Measurements from ENCODE around the gene FAT1. TPM values are rescaled to one million over a fixed set of nuclear protein-coding genes. Genes with fewer than 3 reads are reported as not detected.

The FAT1 gene
- total RNA-seq, 2 experiments from 2014 or later = not detected

DNA sequence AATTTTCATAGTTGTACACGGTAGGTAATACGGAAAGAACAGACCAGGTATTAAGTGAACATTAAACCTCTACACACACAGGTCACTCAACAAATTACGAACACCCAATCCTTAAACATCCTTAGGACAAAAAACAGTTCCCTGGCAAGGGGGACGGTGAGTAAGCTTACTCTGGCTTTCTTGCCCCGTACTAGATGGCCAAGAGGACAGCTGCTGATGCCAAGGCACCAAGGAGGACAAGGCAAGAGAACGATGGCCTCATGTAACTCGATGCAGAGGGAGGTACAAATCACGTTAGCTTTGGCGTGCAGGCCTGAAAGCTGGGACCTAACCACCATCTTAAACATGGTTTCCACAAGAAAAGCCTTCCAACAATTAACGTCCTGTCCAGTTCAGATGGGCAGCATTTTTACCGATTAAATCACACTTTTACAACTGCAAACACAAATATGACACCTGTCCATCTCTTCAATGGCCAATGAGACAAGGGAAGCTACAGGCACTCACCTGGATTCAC is 23.7 kb downstream of the FAT1 start:
- Mint-ChIP-seq H3K4me1 (ENCODE audit: low read depth) (no peaks in the 10 kb centered on the region), H3K9me3 (ENCODE audit: insufficient read depth) (peaks cover 8% of the 10 kb centered on the region), H3K27ac (no peak overlapping the region), H3K36me3 (ENCODE audit: low read depth) (no peaks in the 10 kb centered on the region), H3K4me3 (no peak overlapping the region), H3K27me3 (ENCODE audit: low read depth) (no peaks in the 10 kb centered on the region)
- POLR2A ChIA-PET = no interaction called here
- DNase-seq (no peak), ATAC-seq (no peak)
- CTCF ChIA-PET = no interaction called here

DNA sequence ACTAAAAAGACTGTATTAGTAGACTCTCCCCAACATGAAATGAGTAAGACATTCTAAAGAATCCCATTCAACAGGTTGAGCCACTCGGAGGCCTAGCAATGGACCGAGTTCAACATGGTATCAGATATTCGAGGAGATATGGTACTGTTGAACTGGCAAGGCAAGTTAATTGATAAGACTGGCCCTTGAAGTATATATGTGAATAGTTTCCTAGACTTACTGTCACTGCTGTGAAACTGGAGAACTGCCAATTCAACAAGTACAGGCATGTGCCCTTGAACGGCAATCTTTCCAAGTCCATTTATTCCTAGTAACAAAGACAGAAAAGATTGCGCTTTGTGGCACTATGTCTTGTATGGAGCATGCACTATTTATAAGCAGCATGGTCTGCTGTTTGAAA is 24.4 kb downstream of the FAT1 start:
- peaks cover 8% of the 10 kb centered on the region for H3K9me3 Mint-ChIP-seq (ENCODE audit: insufficient read depth)
- H3K27ac Mint-ChIP-seq = no peak overlapping the region
- H3K27me3 Mint-ChIP-seq (ENCODE audit: low read depth) = no peaks in the 10 kb centered on the region
- no peak for ATAC-seq
- POLR2A ChIA-PET = no interaction called here
- H3K4me1 Mint-ChIP-seq (ENCODE audit: low read depth) = no peaks in the 10 kb centered on the region
- CTCF ChIA-PET = no interaction called here
- H3K4me3 Mint-ChIP-seq = no peak overlapping the region
- DNase-seq = no peak
- H3K36me3 Mint-ChIP-seq (ENCODE audit: low read depth) = no peaks in the 10 kb centered on the region

DNA sequence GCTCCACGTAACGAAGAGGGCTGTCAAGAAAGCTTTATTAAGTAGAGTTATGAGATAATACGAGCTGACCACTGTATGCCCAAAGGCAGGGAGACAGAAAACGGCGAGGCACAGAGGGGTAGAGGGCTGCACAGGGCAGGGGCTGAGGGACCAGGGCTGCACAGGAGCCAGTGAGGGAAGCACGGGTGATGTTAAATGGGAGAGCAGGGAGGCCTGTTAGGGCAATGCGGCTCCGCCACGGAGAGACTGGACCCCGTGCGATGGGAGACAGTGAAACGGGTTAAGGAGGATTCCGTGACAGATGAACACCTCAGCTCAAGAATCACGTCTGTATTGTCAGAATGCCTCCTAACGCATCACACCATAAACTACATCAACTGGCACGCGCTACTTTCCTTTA is 25.1 kb downstream of the FAT1 start:
- no peak overlapping the region for H3K27ac Mint-ChIP-seq
- H3K9me3 Mint-ChIP-seq (ENCODE audit: insufficient read depth) = peaks cover 8% of the 10 kb centered on the region
- ChIA-PET CTCF (no interaction called here), POLR2A (no interaction called here)
- no peak overlapping the region for H3K4me3 Mint-ChIP-seq
- no peaks in the 10 kb centered on the region for H3K27me3 Mint-ChIP-seq (ENCODE audit: low read depth)
- H3K4me1 Mint-ChIP-seq (ENCODE audit: low read depth) = no peaks in the 10 kb centered on the region
- DNase-seq (no peak), ATAC-seq (no peak)
- no peaks in the 10 kb centered on the region for H3K36me3 Mint-ChIP-seq (ENCODE audit: low read depth)

DNA sequence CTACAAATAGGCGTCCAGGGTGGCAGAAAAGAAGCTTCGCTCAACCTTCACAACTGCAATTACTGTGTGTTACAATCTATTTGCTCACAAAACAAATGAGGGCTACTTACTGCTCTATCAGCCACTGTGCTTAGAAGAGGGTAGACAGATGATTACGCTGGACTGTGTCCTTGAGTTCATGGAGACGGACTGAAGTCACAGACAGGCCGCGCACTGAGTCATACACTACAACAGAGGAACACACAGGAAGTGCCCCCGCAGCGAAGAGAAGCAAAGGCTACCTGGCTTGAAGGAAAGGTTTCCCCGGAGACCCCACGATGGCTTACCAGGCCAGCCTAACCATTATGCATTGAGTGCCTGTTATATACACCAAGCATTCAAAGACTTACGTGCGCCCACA is 25.6 kb downstream of the FAT1 start:
- H3K9me3 Mint-ChIP-seq (ENCODE audit: insufficient read depth) = peaks cover 8% of the 10 kb centered on the region
- H3K27me3 Mint-ChIP-seq (ENCODE audit: low read depth) = no peaks in the 10 kb centered on the region
- H3K4me1 Mint-ChIP-seq (ENCODE audit: low read depth) = no peaks in the 10 kb centered on the region
- no peak for DNase-seq
- POLR2A ChIA-PET = interaction anchor here (0.6 kb wide), 1 partner anchor 24 kb away, joined by 3 read pairs; no protein-coding TSS in a partner anchor
- no peaks in the 10 kb centered on the region for H3K36me3 Mint-ChIP-seq (ENCODE audit: low read depth)
- no peak overlapping the region for H3K4me3 Mint-ChIP-seq
- CTCF ChIA-PET = no interaction called here
- ATAC-seq = no peak
- H3K27ac Mint-ChIP-seq = no peak overlapping the region

DNA sequence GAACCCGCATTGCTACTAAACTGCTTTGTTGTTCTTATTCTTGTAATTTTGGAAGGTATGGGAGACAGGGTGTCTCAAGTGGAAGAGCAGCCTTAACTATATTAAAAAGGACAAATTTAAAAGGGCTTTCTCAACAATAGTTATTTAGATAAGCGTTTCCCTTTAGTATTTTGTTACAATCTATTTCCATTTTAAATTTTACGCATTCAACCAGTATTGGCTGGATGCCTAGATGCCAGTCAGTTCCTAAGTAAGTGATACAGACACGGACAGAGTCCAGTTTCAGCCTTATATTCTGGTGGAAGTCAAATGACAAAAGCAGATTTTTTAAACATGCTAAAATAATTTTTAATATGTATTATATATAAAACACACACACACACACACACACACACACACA is 28.3 kb downstream of the FAT1 start:
- CTCF ChIA-PET = no interaction called here
- H3K4me1 Mint-ChIP-seq (ENCODE audit: low read depth) = no peaks in the 10 kb centered on the region
- POLR2A ChIA-PET = no interaction called here
- H3K4me3 Mint-ChIP-seq = no peak overlapping the region
- no peak overlapping the region for H3K27ac Mint-ChIP-seq
- H3K27me3 Mint-ChIP-seq (ENCODE audit: low read depth) = no peaks in the 10 kb centered on the region
- H3K36me3 Mint-ChIP-seq (ENCODE audit: low read depth) = no peaks in the 10 kb centered on the region
- peaks cover 8% of the 10 kb centered on the region for H3K9me3 Mint-ChIP-seq (ENCODE audit: insufficient read depth)
- ATAC-seq = no peak
- no peak for DNase-seq

DNA sequence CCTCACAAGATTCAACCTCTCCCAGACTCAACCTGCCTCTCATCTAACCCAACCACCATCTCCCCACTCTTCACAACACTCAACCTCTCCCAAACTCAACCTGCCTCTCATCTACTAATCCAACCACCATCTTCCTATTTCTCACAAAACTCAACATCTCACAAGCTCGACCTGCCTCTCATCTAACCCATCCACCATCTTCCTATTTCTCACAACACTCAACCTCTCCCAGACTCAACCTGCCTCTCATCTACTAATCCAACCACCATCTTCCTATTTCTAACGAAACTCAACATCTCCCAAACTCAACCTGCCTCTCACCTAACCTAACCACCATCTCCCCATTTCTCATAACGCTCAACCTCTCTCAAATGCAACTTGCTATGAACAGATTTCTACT is 29.8 kb downstream of the FAT1 start:
- H3K27ac Mint-ChIP-seq = no peak overlapping the region
- CTCF ChIA-PET = no interaction called here
- no peaks in the 10 kb centered on the region for H3K27me3 Mint-ChIP-seq (ENCODE audit: low read depth)

DNA sequence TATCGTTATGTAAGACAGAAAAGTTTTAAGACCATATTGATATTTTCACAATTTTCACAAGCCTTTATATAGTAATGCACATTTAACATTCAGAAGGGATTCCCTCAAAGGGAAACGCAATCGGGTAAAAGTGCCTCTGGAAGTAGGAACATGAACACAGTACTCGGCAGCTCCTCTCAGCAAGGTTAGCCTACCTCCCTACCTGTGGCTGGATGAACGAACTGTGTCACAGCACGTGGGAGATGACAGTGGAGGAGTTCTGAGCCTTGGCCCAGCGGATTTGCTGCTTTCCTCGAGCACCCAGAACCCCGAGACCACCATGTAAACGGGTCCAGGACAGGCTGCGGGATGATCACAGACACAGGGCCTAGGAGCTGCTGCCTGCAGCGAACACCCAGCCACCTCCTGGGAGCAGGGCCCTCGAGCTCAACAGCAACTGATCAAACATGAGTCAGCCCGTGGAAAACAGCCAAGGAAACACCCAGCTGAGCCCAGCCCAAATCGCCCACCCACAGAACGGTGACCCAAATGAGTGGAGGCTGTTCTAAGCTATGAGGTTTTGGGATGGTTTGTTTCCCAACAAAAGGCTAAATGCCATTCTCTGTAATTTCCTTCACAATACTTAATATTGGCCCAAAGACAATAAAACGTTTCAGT is 30.4 kb downstream of the FAT1 start:
- ATAC-seq = no peak
- Mint-ChIP-seq H3K27me3 (ENCODE audit: low read depth) (no peaks in the 10 kb centered on the region), H3K36me3 (ENCODE audit: low read depth) (no peaks in the 10 kb centered on the region), H3K4me3 (no peak overlapping the region), H3K4me1 (ENCODE audit: low read depth) (no peaks in the 10 kb centered on the region), H3K9me3 (ENCODE audit: insufficient read depth) (no peaks in the 10 kb centered on the region), H3K27ac (no peak overlapping the region)
- ChIA-PET CTCF (no interaction called here), POLR2A (no interaction called here)
- DNase-seq = no peak

More for the DNA sequence above, 29.8 kb downstream of the FAT1 start:
- H3K9me3 Mint-ChIP-seq (ENCODE audit: insufficient read depth) = no peaks in the 10 kb centered on the region
- H3K36me3 Mint-ChIP-seq (ENCODE audit: low read depth) = no peaks in the 10 kb centered on the region
- no peak for ATAC-seq
- no peaks in the 10 kb centered on the region for H3K4me1 Mint-ChIP-seq (ENCODE audit: low read depth)
- no peak overlapping the region for H3K4me3 Mint-ChIP-seq
- DNase-seq = no peak
- POLR2A ChIA-PET = no interaction called here

DNA sequence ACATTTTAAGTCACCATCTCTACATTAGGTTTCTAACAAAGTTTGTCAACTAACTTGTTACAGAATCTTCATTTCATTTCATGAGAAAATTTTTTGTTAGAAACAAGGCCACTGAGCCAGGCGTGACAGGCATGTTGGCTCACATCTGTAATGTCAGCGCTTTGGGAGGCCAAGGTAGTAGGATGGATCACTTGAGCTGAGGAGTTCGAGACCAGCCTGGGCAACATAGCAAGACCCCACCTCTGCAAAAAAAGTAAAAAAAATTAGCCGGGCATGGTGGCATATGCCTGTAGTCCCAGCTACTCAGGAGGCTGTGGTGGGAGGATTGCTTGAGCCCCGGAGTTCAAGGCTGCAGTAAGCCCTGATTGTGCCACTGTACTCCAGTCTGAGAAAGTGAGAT is 32.3 kb downstream of the FAT1 start:
- Mint-ChIP-seq H3K4me3 (no peak overlapping the region), H3K27me3 (ENCODE audit: low read depth) (no peaks in the 10 kb centered on the region), H3K27ac (no peak overlapping the region), H3K9me3 (ENCODE audit: insufficient read depth) (no peaks in the 10 kb centered on the region), H3K4me1 (ENCODE audit: low read depth) (no peaks in the 10 kb centered on the region), H3K36me3 (ENCODE audit: low read depth) (no peaks in the 10 kb centered on the region)
- ATAC-seq (no peak), DNase-seq (no peak)
- ChIA-PET CTCF (no interaction called here), POLR2A (no interaction called here)

DNA sequence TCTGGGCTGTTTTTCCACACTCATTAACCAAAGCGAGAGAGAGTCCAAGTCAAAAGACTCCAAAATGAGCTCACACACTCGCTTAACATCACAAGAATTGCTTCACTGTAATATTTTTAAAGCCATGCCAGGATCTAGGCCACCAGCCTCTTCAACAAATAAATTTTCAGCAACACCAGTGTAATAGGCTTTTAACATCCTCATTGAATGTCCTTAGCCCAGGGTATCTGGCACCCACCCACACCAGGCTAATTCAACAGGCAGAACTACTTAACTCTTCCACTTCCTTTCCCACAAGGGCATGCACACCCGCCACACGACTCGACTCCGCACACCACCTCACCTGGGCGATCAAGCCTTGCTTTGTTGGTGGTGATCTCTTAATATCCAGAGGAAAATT is 34.2 kb downstream of the FAT1 start:
- no peak overlapping the region for H3K27ac Mint-ChIP-seq
- H3K36me3 Mint-ChIP-seq (ENCODE audit: low read depth) = no peaks in the 10 kb centered on the region
- ATAC-seq = no peak
- no peak for DNase-seq
- no peaks in the 10 kb centered on the region for H3K4me1 Mint-ChIP-seq (ENCODE audit: low read depth)
- ChIA-PET CTCF (no interaction called here), POLR2A (no interaction called here)
- H3K4me3 Mint-ChIP-seq = no peak overlapping the region
- H3K9me3 Mint-ChIP-seq (ENCODE audit: insufficient read depth) = no peaks in the 10 kb centered on the region
- H3K27me3 Mint-ChIP-seq (ENCODE audit: low read depth) = no peaks in the 10 kb centered on the region

DNA sequence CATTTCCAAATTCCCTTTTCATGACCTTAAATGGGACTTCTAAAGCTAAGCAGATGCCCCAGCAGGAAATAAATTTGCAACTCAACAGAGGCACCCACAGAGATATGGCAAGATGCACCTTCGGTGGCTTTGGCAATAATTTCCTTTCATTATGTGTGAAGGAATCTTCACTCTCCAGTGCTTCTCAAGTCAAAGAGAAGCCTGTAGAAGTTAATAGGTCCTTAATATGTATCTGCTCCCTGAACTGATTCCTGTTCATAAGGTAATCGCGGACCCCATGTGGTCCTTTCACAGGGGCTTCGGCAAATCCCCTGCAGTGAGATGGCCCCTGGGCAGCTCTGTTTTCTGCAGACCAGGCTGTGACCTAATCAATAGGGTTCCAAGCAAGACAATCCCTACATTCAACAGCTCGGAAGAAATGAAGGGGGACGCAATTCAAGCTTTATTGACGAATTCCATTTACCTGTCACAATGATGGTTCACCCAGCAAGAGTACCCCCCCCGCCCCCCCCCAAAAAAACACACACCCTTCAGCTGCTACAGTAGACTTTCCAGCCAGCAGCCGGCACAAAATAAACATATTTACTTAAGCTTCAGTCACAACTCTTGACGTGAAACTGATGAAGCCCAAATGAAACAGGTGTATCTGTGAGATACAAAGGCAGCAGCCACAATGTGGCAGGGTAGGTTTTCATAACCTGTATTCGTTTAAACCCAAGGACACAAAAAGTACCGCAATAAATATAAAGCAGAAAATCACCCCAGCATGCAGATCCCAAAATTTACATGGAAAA is 35.3 kb downstream of the FAT1 start:
- ChIA-PET POLR2A (no interaction called here), CTCF (no interaction called here)
- Mint-ChIP-seq H3K36me3 (ENCODE audit: low read depth) (no peaks in the 10 kb centered on the region), H3K27ac (no peak overlapping the region), H3K4me1 (ENCODE audit: low read depth) (no peaks in the 10 kb centered on the region), H3K9me3 (ENCODE audit: insufficient read depth) (peaks cover 4% of the 10 kb centered on the region), H3K4me3 (no peak overlapping the region), H3K27me3 (ENCODE audit: low read depth) (no peaks in the 10 kb centered on the region)
- DNase-seq (no peak), ATAC-seq (no peak)

DNA sequence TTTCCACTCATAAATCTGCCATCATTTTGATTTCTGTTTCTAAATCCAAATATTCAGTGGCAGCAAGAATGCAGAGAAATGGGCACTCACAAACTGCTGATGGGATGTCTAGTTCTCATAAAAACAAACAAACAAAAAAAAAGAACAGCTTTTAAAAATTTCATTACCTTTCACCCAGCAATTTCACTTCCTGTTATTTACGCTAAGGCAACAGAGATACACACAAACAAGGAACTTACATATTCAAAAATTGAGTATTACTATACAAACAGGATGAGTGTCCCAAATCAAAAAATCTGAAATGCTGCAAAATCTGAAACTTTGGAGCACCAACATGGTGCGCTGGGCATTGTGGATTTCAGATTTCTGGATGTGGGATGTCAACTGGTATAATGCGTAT is 36.4 kb downstream of the FAT1 start:
- Mint-ChIP-seq H3K9me3 (ENCODE audit: insufficient read depth) (peaks cover 4% of the 10 kb centered on the region), H3K27me3 (ENCODE audit: low read depth) (no peaks in the 10 kb centered on the region), H3K36me3 (ENCODE audit: low read depth) (no peaks in the 10 kb centered on the region), H3K4me3 (no peak overlapping the region), H3K4me1 (ENCODE audit: low read depth) (no peaks in the 10 kb centered on the region), H3K27ac (no peak overlapping the region)
- no peak for DNase-seq
- ChIA-PET CTCF (no interaction called here), POLR2A (no interaction called here)
- ATAC-seq = no peak

DNA sequence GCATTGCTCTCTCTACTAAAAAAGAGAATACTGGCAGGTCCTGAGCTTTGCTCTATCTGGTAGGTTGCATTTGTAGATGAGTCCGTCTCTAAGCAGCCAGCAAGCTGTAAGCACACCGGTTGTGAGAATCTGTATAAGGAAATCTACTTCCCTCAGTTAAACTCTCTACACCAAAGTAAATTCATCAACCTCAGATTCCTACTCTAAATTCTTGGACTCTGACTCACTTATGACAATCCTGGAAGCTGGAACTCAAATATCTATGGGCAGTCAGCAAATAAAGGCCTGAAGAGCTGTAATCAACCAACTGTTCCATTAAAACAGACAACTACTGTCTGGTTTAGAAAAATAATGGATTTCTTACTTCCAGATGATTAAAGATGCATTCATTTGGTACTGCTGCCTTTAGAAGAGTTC is 37.9 kb downstream of the FAT1 start:
- no peaks in the 10 kb centered on the region for H3K27me3 Mint-ChIP-seq (ENCODE audit: low read depth)
- H3K36me3 Mint-ChIP-seq (ENCODE audit: low read depth) = no peaks in the 10 kb centered on the region
- CTCF ChIA-PET = no interaction called here
- no peak for DNase-seq
- H3K27ac Mint-ChIP-seq = no peak overlapping the region
- H3K4me3 Mint-ChIP-seq = no peak overlapping the region
- no peaks in the 10 kb centered on the region for H3K4me1 Mint-ChIP-seq (ENCODE audit: low read depth)
- POLR2A ChIA-PET = no interaction called here
- peaks cover 4% of the 10 kb centered on the region for H3K9me3 Mint-ChIP-seq (ENCODE audit: insufficient read depth)
- ATAC-seq = no peak
